Liver (tissue), 9 donors: ENCODE measurements around the gene SON. TPM values are rescaled to one million over a fixed set of nuclear protein-coding genes. Genes with fewer than 3 reads are reported as not detected.

Experiments
- DNase-seq: peaks from one replicate; pipeline ENCODE4 v3.0.0-alpha.2; 2017; ENCODE audit warnings: low spot score
- H3K27ac ChIP-seq, 2 donors: one replicate each; pipeline ENCODE4 v1.7.0; 2013; ENCODE audit warnings: inconsistent platforms in 2 of 2, low read length in 2 of 2, control low read depth in 1 of 2, low read depth in 1 of 2, mild to moderate bottlenecking in 1 of 2
- H3K27me3 ChIP-seq, 4 donors: one replicate each; pipeline versions ENCODE4 v1.6.1 to v1.7.0; 2013; ENCODE audit warnings: low read length in 3 of 4, inconsistent platforms in 1 of 4, mild to moderate bottlenecking in 1 of 4, moderate library complexity in 1 of 4; ENCODE audit not compliant: control insufficient read depth in 4 of 4, insufficient read depth in 4 of 4
- H3K36me3 ChIP-seq, 4 donors: one replicate each; pipeline versions ENCODE4 v1.6.1 to v1.7.0; 2013; ENCODE audit warnings: low read length in 3 of 4, mild to moderate bottlenecking in 3 of 4, low read depth in 1 of 4, moderate library complexity in 1 of 4; ENCODE audit not compliant: control insufficient read depth in 4 of 4, insufficient read depth in 3 of 4
- H3K4me1 ChIP-seq, 4 donors: one replicate each; pipeline versions ENCODE4 v1.6.1 to v1.7.0; 2013; ENCODE audit warnings: low read length in 3 of 4, mild to moderate bottlenecking in 3 of 4, moderate library complexity in 1 of 4; ENCODE audit not compliant: control insufficient read depth in 4 of 4, insufficient read depth in 4 of 4
- H3K4me3 ChIP-seq, 3 donors: one replicate each; pipeline versions ENCODE4 v1.6.1 to v1.7.0; 2013; ENCODE audit warnings: low read length in 3 of 3, control low read depth in 1 of 3, low read depth in 1 of 3, mild to moderate bottlenecking in 1 of 3
- H3K9ac ChIP-seq, 2 donors: one replicate each; pipeline ENCODE4 v1.7.0; 2013; ENCODE audit warnings: low read length in 2 of 2, mild to moderate bottlenecking in 2 of 2, moderate library complexity in 2 of 2, control low read depth in 1 of 2, low read depth in 1 of 2
- H3K9me3 ChIP-seq, 4 donors: one replicate each; pipeline versions ENCODE4 v1.6.1 to v1.7.0; 2013; ENCODE audit warnings: low read length in 3 of 4; ENCODE audit not compliant: control insufficient read depth in 4 of 4
- EGR1 ChIP-seq, 2 donors: IDR thresholded peaks; 2 replicates each; pipeline ENCODE4 v1.6.1; 2016 to 2018; ENCODE audit warnings: antibody characterized with exemption in 2 of 2, low read depth in 2 of 2
- FOXA1 ChIP-seq: IDR thresholded peaks from 2 replicates; pipeline ENCODE4 v1.6.1; 2016; ENCODE audit warnings: antibody characterized with exemption
- FOXA2 ChIP-seq: IDR thresholded peaks from 2 replicates; pipeline ENCODE4 v1.6.1; 2016; ENCODE audit warnings: antibody characterized with exemption
- GABPA ChIP-seq, 2 donors: IDR thresholded peaks in 1 of 2; conservative IDR thresholded peaks in 1 of 2; 2 replicates each; pipeline ENCODE4 v1.6.1; 2016; ENCODE audit warnings: antibody characterized with exemption in 2 of 2, mild to moderate bottlenecking in 1 of 2, moderate library complexity in 1 of 2
- HNF4A ChIP-seq, 2 donors: conservative IDR thresholded peaks; 2 replicates each; pipeline ENCODE4 v1.6.1; 2016; ENCODE audit warnings: antibody characterized with exemption in 2 of 2, mild to moderate bottlenecking in 2 of 2
- HNF4G ChIP-seq: IDR thresholded peaks from 2 replicates; pipeline ENCODE4 v1.6.1; 2016; ENCODE audit warnings: antibody characterized with exemption
- JUND ChIP-seq, 2 donors: IDR thresholded peaks; 2 replicates each; pipeline ENCODE4 v1.6.1; 2016; ENCODE audit warnings: antibody characterized with exemption in 2 of 2
- NR2F2 ChIP-seq: IDR thresholded peaks from 2 replicates; pipeline ENCODE4 v1.6.1; 2016; ENCODE audit warnings: antibody characterized with exemption
- RAD21 ChIP-seq, 2 donors: IDR thresholded peaks; 2 replicates each; pipeline ENCODE4 v1.6.1; 2016; ENCODE audit warnings: antibody characterized with exemption in 2 of 2, mild to moderate bottlenecking in 2 of 2
- RXRA ChIP-seq, 2 donors: IDR thresholded peaks; 2 replicates each; pipeline ENCODE4 v1.6.1; 2017 to 2018; ENCODE audit warnings: antibody characterized with exemption in 2 of 2, mild to moderate bottlenecking in 1 of 2
- SP1 ChIP-seq: IDR thresholded peaks from 2 replicates; pipeline ENCODE4 v1.6.1; 2018; ENCODE audit warnings: antibody characterized with exemption, mild to moderate bottlenecking
- TAF1 ChIP-seq: conservative IDR thresholded peaks from 2 replicates; pipeline ENCODE4 v1.6.1; 2016; ENCODE audit warnings: antibody characterized with exemption, mild to moderate bottlenecking
- YY1 ChIP-seq: IDR thresholded peaks from 2 replicates; pipeline ENCODE4 v1.6.1; 2016; ENCODE audit warnings: antibody characterized with exemption, mild to moderate bottlenecking
- WGBS: extraction: QIAGEN DNeasy Blood & Tissue Kit; methylation state at CpG from one replicate; pipeline ENCODE4 v1.1.7; 2013; 5-methylcytosine and 5-hydroxymethylcytosine counted together
- polyA plus RNA-seq, 2 donors: library from polyadenylated mRNA; stranded (reverse) in 1 of 2; unstranded in 1 of 2; fragments of 200-250 nt in 1 of 2; fragments of >200 nt in 1 of 2; fragmentation: Nextera tagmentation in 1 of 2; extraction: Ambion mirVana in 1 of 2; gene quantifications; one replicate each; pipeline versions ENCODE4 v1.2.1 to v1.2.3, GENCODE V29; 2013 to 2015
- total RNA-seq, 2 donors: library from RNA; depleted of rRNA; stranded (reverse); fragments of >200 nt; gene quantifications; one replicate each; pipeline ENCODE4 v1.2.3, GENCODE V29; 2014
- TF ChIP-seq, protein P1 (sequence below): fragments of 150-350 bp; IDR thresholded peaks from 2 replicates; pipeline ENCODE4 v1.5.1; 2017; ENCODE audit warnings: improper control_type of control experiment, low read depth, low read length; ENCODE audit not compliant: missing input control
- TF ChIP-seq, protein P2 (sequence below): IDR thresholded peaks from 2 replicates; pipeline ENCODE4 v1.6.1; 2016; ENCODE audit warnings: antibody characterized with exemption
- TF ChIP-seq, protein P3 (sequence below): IDR thresholded peaks from 2 replicates; pipeline ENCODE4 v1.6.1; 2016; ENCODE audit warnings: antibody characterized with exemption
- TF ChIP-seq, protein P4 (sequence below): IDR thresholded peaks from 2 replicates; pipeline ENCODE4 v1.6.1; 2016; ENCODE audit warnings: antibody characterized with exemption
- TF ChIP-seq, protein P5 (sequence below): IDR thresholded peaks from 2 replicates; pipeline ENCODE4 v1.6.1; 2016; ENCODE audit warnings: antibody characterized with exemption, mild to moderate bottlenecking
- donor health status: healthy.
- donor health status: healthy.
- donor health status: healthy.
- donor health status: healthy.
- donor health status: healthy.

The SON gene
- total and polyA plus RNA-seq, 4 donors: 42.7 to 264 (median 157) TPM

DNA sequence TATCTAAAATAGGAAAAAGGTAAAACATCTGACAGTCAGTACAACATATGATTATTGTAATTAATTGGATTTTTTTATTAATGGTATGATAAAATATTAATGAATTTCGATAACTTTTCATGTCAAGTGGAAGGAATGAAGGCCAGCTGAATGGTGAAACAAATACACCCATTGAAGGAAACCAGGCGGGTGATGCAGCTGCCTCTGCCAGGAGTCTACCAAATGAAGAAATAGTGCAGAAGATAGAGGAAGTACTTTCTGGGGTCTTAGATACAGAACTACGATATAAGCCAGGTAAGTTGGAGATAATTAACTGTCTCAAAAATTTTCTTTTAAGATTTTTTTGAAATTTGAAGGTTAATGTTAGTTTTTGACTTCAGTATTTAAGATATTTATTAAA is 3.2 kb downstream of the SON start:
- Histone ChIP-seq H3K27ac (no peak overlapping the region), H3K9ac (no peak overlapping the region), H3K27me3 (no peaks in the 10 kb centered on the region), H3K4me3 (no peak overlapping the region), H3K4me1 (peaks cover 1 to 26% (median 7%) of the 10 kb centered on the region in 4 donors), H3K36me3 (peaks cover 13 to 27% (median 20%) of the 10 kb centered on the region in 4 donors), H3K9me3 (no peaks in the 10 kb centered on the region)
- DNase-seq: no peak
- TF ChIP-seq EGR1 (IDR thresholded peaks at IDR 0.05; ENCODE audit: low read depth in 2 of 2): no peak
- TF ChIP-seq GABPA (IDR thresholded peaks at IDR 0.05 in 1 of 2, conservative IDR thresholded peaks at IDR 0.05 in 1 of 2): no peak
- TF ChIP-seq FOXA1: no peak
- TF ChIP-seq, protein P1, sequence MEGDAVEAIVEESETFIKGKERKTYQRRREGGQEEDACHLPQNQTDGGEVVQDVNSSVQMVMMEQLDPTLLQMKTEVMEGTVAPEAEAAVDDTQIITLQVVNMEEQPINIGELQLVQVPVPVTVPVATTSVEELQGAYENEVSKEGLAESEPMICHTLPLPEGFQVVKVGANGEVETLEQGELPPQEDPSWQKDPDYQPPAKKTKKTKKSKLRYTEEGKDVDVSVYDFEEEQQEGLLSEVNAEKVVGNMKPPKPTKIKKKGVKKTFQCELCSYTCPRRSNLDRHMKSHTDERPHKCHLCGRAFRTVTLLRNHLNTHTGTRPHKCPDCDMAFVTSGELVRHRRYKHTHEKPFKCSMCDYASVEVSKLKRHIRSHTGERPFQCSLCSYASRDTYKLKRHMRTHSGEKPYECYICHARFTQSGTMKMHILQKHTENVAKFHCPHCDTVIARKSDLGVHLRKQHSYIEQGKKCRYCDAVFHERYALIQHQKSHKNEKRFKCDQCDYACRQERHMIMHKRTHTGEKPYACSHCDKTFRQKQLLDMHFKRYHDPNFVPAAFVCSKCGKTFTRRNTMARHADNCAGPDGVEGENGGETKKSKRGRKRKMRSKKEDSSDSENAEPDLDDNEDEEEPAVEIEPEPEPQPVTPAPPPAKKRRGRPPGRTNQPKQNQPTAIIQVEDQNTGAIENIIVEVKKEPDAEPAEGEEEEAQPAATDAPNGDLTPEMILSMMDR: no peak
- TF ChIP-seq, protein P2, sequence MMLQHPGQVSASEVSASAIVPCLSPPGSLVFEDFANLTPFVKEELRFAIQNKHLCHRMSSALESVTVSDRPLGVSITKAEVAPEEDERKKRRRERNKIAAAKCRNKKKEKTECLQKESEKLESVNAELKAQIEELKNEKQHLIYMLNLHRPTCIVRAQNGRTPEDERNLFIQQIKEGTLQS: no peak
- TF ChIP-seq, protein P3, sequence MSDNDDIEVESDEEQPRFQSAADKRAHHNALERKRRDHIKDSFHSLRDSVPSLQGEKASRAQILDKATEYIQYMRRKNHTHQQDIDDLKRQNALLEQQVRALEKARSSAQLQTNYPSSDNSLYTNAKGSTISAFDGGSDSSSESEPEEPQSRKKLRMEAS: no peak
- no peak for TF ChIP-seq HNF4A (conservative IDR thresholded peaks at IDR 0.05)
- TF ChIP-seq SP1: no peak
- no peak for TF ChIP-seq NR2F2
- TF ChIP-seq, protein P4, sequence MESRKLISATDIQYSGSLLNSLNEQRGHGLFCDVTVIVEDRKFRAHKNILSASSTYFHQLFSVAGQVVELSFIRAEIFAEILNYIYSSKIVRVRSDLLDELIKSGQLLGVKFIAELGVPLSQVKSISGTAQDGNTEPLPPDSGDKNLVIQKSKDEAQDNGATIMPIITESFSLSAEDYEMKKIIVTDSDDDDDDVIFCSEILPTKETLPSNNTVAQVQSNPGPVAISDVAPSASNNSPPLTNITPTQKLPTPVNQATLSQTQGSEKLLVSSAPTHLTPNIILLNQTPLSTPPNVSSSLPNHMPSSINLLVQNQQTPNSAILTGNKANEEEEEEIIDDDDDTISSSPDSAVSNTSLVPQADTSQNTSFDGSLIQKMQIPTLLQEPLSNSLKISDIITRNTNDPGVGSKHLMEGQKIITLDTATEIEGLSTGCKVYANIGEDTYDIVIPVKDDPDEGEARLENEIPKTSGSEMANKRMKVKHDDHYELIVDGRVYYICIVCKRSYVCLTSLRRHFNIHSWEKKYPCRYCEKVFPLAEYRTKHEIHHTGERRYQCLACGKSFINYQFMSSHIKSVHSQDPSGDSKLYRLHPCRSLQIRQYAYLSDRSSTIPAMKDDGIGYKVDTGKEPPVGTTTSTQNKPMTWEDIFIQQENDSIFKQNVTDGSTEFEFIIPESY: no peak
- no peak for TF ChIP-seq TAF1
- TF ChIP-seq RXRA (IDR thresholded peaks at IDR 0.05): no peak
- TF ChIP-seq RAD21 (IDR thresholded peaks at IDR 0.05): no peak
- TF ChIP-seq JUND (IDR thresholded peaks at IDR 0.05): no peak
- TF ChIP-seq, protein P5, sequence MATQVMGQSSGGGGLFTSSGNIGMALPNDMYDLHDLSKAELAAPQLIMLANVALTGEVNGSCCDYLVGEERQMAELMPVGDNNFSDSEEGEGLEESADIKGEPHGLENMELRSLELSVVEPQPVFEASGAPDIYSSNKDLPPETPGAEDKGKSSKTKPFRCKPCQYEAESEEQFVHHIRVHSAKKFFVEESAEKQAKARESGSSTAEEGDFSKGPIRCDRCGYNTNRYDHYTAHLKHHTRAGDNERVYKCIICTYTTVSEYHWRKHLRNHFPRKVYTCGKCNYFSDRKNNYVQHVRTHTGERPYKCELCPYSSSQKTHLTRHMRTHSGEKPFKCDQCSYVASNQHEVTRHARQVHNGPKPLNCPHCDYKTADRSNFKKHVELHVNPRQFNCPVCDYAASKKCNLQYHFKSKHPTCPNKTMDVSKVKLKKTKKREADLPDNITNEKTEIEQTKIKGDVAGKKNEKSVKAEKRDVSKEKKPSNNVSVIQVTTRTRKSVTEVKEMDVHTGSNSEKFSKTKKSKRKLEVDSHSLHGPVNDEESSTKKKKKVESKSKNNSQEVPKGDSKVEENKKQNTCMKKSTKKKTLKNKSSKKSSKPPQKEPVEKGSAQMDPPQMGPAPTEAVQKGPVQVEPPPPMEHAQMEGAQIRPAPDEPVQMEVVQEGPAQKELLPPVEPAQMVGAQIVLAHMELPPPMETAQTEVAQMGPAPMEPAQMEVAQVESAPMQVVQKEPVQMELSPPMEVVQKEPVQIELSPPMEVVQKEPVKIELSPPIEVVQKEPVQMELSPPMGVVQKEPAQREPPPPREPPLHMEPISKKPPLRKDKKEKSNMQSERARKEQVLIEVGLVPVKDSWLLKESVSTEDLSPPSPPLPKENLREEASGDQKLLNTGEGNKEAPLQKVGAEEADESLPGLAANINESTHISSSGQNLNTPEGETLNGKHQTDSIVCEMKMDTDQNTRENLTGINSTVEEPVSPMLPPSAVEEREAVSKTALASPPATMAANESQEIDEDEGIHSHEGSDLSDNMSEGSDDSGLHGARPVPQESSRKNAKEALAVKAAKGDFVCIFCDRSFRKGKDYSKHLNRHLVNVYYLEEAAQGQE: no peak
- TF ChIP-seq YY1: no peak
- TF ChIP-seq HNF4G: no peak
- no peak for TF ChIP-seq FOXA2
- WGBS: 74% methylated on average over 3 of the region's 3 CpGs
